H9 (cell line): ENCODE data around the gene BLOC1S1. TPM values are rescaled to one million over a fixed set of nuclear protein-coding genes. Genes with fewer than 3 reads are reported as not detected.

Source experiments
- DNase-seq: peaks from one replicate; pipeline ENCODE4 v3.0.0-alpha.2; 2017
- H2AFZ ChIP-seq: one replicate; pipeline ENCODE4 v1.6.1; 2013; ENCODE audit warnings: mild to moderate bottlenecking, low read length, control low read depth, moderate library complexity
- H2AK5ac ChIP-seq: 2 replicates; pipeline ENCODE4 v1.6.1; 2013; ENCODE audit warnings: low read length, control low read depth, mixed read lengths; ENCODE audit not compliant: insufficient read length
- H2BK120ac ChIP-seq: one replicate; pipeline ENCODE4 v1.6.1; 2013; ENCODE audit warnings: low read depth, mild to moderate bottlenecking, low read length, control low read depth, inconsistent platforms; ENCODE audit not compliant: poor library complexity, severe bottlenecking
- H2BK12ac ChIP-seq: 2 replicates; pipeline ENCODE4 v1.6.1; 2013; ENCODE audit warnings: low read length, control low read depth, mixed read lengths, low read depth; ENCODE audit not compliant: insufficient read length
- H2BK15ac ChIP-seq: 2 replicates; pipeline ENCODE4 v1.6.1; 2013; ENCODE audit warnings: low read depth, low read length, control low read depth
- H2BK20ac ChIP-seq: one replicate; pipeline ENCODE4 v1.6.1; 2013; ENCODE audit warnings: low read depth, mild to moderate bottlenecking, low read length, control low read depth, inconsistent platforms; ENCODE audit not compliant: poor library complexity, severe bottlenecking
- H2BK5ac ChIP-seq: 2 replicates; pipeline ENCODE4 v1.6.1; 2013; ENCODE audit warnings: low read length, control low read depth, mixed read lengths; ENCODE audit not compliant: insufficient read length
- H3K14ac ChIP-seq: 2 replicates; pipeline ENCODE4 v1.6.1; 2013; ENCODE audit warnings: low read length, control low read depth; ENCODE audit not compliant: insufficient read depth
- H3K18ac ChIP-seq: 2 replicates; pipeline ENCODE4 v1.6.1; 2013; ENCODE audit warnings: low read depth, mild to moderate bottlenecking, mixed read lengths, low read length, control low read depth; ENCODE audit not compliant: insufficient read length
- H3K23ac ChIP-seq: 2 replicates; pipeline ENCODE4 v1.6.1; 2013; ENCODE audit warnings: low read length, control low read depth, mixed read lengths, low read depth; ENCODE audit not compliant: insufficient read length
- H3K23me2 ChIP-seq: 2 replicates; pipeline ENCODE4 v1.6.1; 2013; ENCODE audit warnings: low read depth, mild to moderate bottlenecking, mixed read lengths, low read length, control low read depth; ENCODE audit not compliant: insufficient read length, poor library complexity, severe bottlenecking
- H3K27ac ChIP-seq: 2 replicates; pipeline ENCODE4 v1.5.1; 2013; ENCODE audit warnings: low read length, control low read depth, mixed read lengths, low read depth; ENCODE audit not compliant: insufficient read length
- H3K27me3 ChIP-seq: 2 replicates; pipeline ENCODE4 v1.6.1; 2013; ENCODE audit warnings: low read length, control low read depth, inconsistent platforms; ENCODE audit not compliant: insufficient read depth
- H3K4ac ChIP-seq: 2 replicates; pipeline ENCODE4 v1.6.1; 2013; ENCODE audit warnings: low read depth, mild to moderate bottlenecking, control low read depth, inconsistent platforms, low read length, moderate library complexity
- H3K4me1 ChIP-seq: 2 replicates; pipeline ENCODE4 v1.6.1; 2013; ENCODE audit warnings: low read length, control low read depth, inconsistent platforms; ENCODE audit not compliant: insufficient read depth
- H3K4me2 ChIP-seq: 2 replicates; pipeline ENCODE4 v1.6.1; 2013; ENCODE audit warnings: low read length, control low read depth, mixed read lengths; ENCODE audit not compliant: insufficient read length, insufficient read depth
- H3K56ac ChIP-seq: 2 replicates; pipeline ENCODE4 v1.6.1; 2013; ENCODE audit warnings: low read depth, mild to moderate bottlenecking, mixed read lengths, low read length, control low read depth; ENCODE audit not compliant: insufficient read length
- H3K79me1 ChIP-seq: 2 replicates; pipeline ENCODE4 v1.6.1; 2013; ENCODE audit warnings: low read depth, mild to moderate bottlenecking, moderate library complexity, low read length, control low read depth, inconsistent platforms; ENCODE audit not compliant: insufficient read depth, poor library complexity, severe bottlenecking
- H3K79me2 ChIP-seq: 2 replicates; pipeline ENCODE4 v1.6.1; 2013; ENCODE audit warnings: low read length, control low read depth, inconsistent platforms; ENCODE audit not compliant: insufficient read depth
- H3K9ac ChIP-seq: 2 replicates; pipeline ENCODE4 v1.6.1; 2013; ENCODE audit warnings: low read length, control low read depth, mixed read lengths; ENCODE audit not compliant: insufficient read length; ENCODE audit errors: extremely low read depth
- H3K9me3 ChIP-seq: one replicate; pipeline ENCODE4 v1.6.1; 2013; ENCODE audit warnings: low read depth, low read length, inconsistent platforms; ENCODE audit not compliant: control insufficient read depth
- H3T11ph ChIP-seq: one replicate; pipeline ENCODE4 v1.6.1; 2013; ENCODE audit warnings: mild to moderate bottlenecking, low read length, control low read depth, inconsistent platforms
- H4K20me1 ChIP-seq: one replicate; pipeline ENCODE4 v1.6.1; 2013; ENCODE audit not compliant: control insufficient read depth, insufficient read length, insufficient read depth
- H4K5ac ChIP-seq: 2 replicates; pipeline ENCODE4 v1.6.1; 2013; ENCODE audit warnings: low read depth, mild to moderate bottlenecking, mixed read lengths, low read length, control low read depth; ENCODE audit not compliant: insufficient read length
- H4K8ac ChIP-seq: replicated peaks from 2 replicates; pipeline ENCODE4 v1.6.1; 2013; ENCODE audit warnings: low read length, control low read depth, mixed read lengths, low read depth; ENCODE audit not compliant: insufficient read length
- H4K91ac ChIP-seq: 2 replicates; pipeline ENCODE4 v1.6.1; 2013; ENCODE audit warnings: low read depth, mild to moderate bottlenecking, moderate library complexity, mixed read lengths, low read length, control low read depth; ENCODE audit not compliant: insufficient read length
- H3K27ac Mint-ChIP-seq, 3 experiments: 2 replicates in 2 of 3; 3 replicates in 1 of 3; pipeline ENCODE4 v1.8.0; 2020 to 2021; ENCODE audit warnings: mixed read lengths in 3 of 3, mild to moderate bottlenecking in 1 of 3, moderate library complexity in 1 of 3
- H3K27me3 Mint-ChIP-seq: 2 replicates; pipeline ENCODE4 v1.8.0; 2021; ENCODE audit warnings: low read depth, mild to moderate bottlenecking, moderate library complexity, mixed read lengths
- H3K36me3 Mint-ChIP-seq, 3 experiments: 2 replicates in 2 of 3; 3 replicates in 1 of 3; pipeline ENCODE4 v1.8.0; 2020 to 2021; ENCODE audit warnings: low read depth in 3 of 3, mixed read lengths in 3 of 3; ENCODE audit not compliant: insufficient read depth in 1 of 3
- H3K4me1 Mint-ChIP-seq, 2 experiments: 2 replicates each; pipeline ENCODE4 v1.8.0; 2020; ENCODE audit warnings: mixed read lengths in 2 of 2
- H3K4me3 Mint-ChIP-seq, 2 experiments: 2 replicates in 1 of 2; 3 replicates in 1 of 2; pipeline ENCODE4 v1.8.0; 2020 to 2021; ENCODE audit warnings: mild to moderate bottlenecking in 2 of 2, mixed read lengths in 2 of 2, moderate library complexity in 1 of 2
- H3K9me3 Mint-ChIP-seq, 2 experiments: 2 replicates in 1 of 2; 3 replicates in 1 of 2; pipeline ENCODE4 v1.8.0; 2020; ENCODE audit warnings: mild to moderate bottlenecking in 2 of 2, mixed read lengths in 2 of 2, moderate library complexity in 1 of 2
- CTCF ChIP-seq: fragments of 200-600 bp; sonication (generic); conservative IDR thresholded peaks from 3 replicates; pipeline ENCODE4 v1.8.0; 2021; ENCODE audit warnings: antibody characterized with exemption, mild to moderate bottlenecking
- WGBS: extraction: QIAGEN DNeasy Blood & Tissue Kit; methylation state at CpG from one replicate; pipeline ENCODE4 v1.1.7; 2013; ENCODE audit warnings: missing lambda C conversion rate, low lambda C conversion rate, mixed read lengths; ENCODE audit not compliant: insufficient read length; ENCODE audit errors: extremely low coverage; 5-methylcytosine and 5-hydroxymethylcytosine counted together
- total RNA-seq: library from RNA; stranded (reverse); gene quantifications from 2 replicates; pipeline ENCODE4 v1.2.1, GENCODE V29; 2021

Gene BLOC1S1
- total RNA-seq, 1 experiment from 2014 or later, result 108 TPM

GRCh38 chr12:55712700-55713415, 3.0 kb upstream of the BLOC1S1 start:
- TF ChIP-seq CTCF, result no peak
- no peak overlapping the region for H2BK15ac ChIP-seq

More at GRCh38 chr12:55712700-55713415, 3.0 kb upstream of the BLOC1S1 start:
- Mint-ChIP-seq H3K9me3 (peaks cover 0 to 3% of the 10 kb centered on the region in 2 experiments; a peak in 2 of 5 replicates), H3K27ac (no peak overlapping the region), H3K4me1 (peaks cover 37 to 39% of the 10 kb centered on the region in 2 experiments), H3K36me3 (no peaks in the 10 kb centered on the region; a peak in 1 of 7 replicates), H3K27me3 (peaks cover 33% of the 10 kb centered on the region), H3K4me3 (no peak overlapping the region)
- DNase-seq, result no peak
- Histone ChIP-seq H3K9me3 (no peaks in the 10 kb centered on the region), H3K18ac (no peak overlapping the region), H3K4me1 (peaks cover 9% of the 10 kb centered on the region; the same call in 1 of the 2 replicates), H3K79me2 (no peaks in the 10 kb centered on the region), H3K27ac (no peak overlapping the region), H2AFZ (no peak overlapping the region), H4K8ac (no peak overlapping the region), H4K5ac (no peak overlapping the region), H4K91ac (no peak overlapping the region), H2BK12ac (no peak overlapping the region), H3K4ac (no peak overlapping the region), H3K4me2 (no peak overlapping the region), H3K23ac (no peak overlapping the region), H3K23me2 (peaks cover 9% of the 10 kb centered on the region), H2BK20ac (no peak overlapping the region), H3K56ac (no peak overlapping the region), H2BK120ac (no peak overlapping the region), H3K27me3 (no peaks in the 10 kb centered on the region; the same call in 1 of the 2 replicates), H3K9ac (no peak overlapping the region), H2AK5ac (no peak overlapping the region), H3K79me1 (no peaks in the 10 kb centered on the region), H3T11ph (no peak overlapping the region), H3K14ac (no peak overlapping the region), H4K20me1 (no peaks in the 10 kb centered on the region), H2BK5ac (no peak overlapping the region)
- WGBS, result no CpG with 5 or more reads among the region's 1 CpG
